Measurements from ENCODE around the gene PIGK. TPM values are rescaled to one million over a fixed set of nuclear protein-coding genes. Genes with fewer than 3 reads are reported as not detected.

PIGK gene
- total RNA-seq, 2 experiments from 2014 or later, result 8.6 to 17.4 TPM

- no peak overlapping the region for H3K4me2 ChIP-seq (ENCODE audit: low read length)
- no peaks in the 10 kb centered on the region for H4K20me1 ChIP-seq (ENCODE audit: insufficient read depth, low read length)
- H3K36me3 ChIP-seq (ENCODE audit: insufficient read depth, low read length), result no peaks in the 10 kb centered on the region; the same call in 1 of the 2 replicates
- no peak overlapping the region for H3K4me3 ChIP-seq (ENCODE audit: low read depth, low read length, poor library complexity, severe bottlenecking)
- H2AFZ ChIP-seq (ENCODE audit: low read length), result no peak overlapping the region
- no peaks in the 10 kb centered on the region for H3K79me2 ChIP-seq (ENCODE audit: insufficient read depth, low read depth, low read length)
- ChIA-PET CTCF (ENCODE audit: unreplicated experiment) (interaction anchor here (0.6 kb wide), 1 partner anchor 672 kb away, joined by 6 read pairs; no protein-coding TSS in a partner anchor), POLR2A (interaction anchor here (0.7 to 1.4 kb wide), 2 partner anchors 19 to 139 kb away, joined by 3 to 7 read pairs; partner anchors contain the start of gene PIGK)
- no TSS peak for BruUV-seq (replicated peaks)
- intact Hi-C loops (cut with micrococcal nuclease; ENCODE audit: unreplicated experiment), result no loop called here
- H3K9me3 ChIP-seq (ENCODE audit: low read length), result 0 out of 2 replicates have a peak, but pooled peaks cover 4% of the 10 kb centered on the region
- no peak overlapping the region for H3K27ac ChIP-seq (ENCODE audit: low read depth, low read length, poor library complexity, severe bottlenecking)
- H3K9me2 ChIP-seq (ENCODE audit: insufficient read depth, low read length), result 0 out of 2 replicates have a peak, but pooled peaks cover 3% of the 10 kb centered on the region
- TF ChIP-seq CTCF (conservative IDR thresholded peaks at IDR 0.05; ENCODE audit: low read length) (no peak), EZH2phosphoT487 (IDR thresholded peaks at IDR 0.05; ENCODE audit: borderline replicate concordance, low read depth, low read length) (no peak)
- DNase-seq (ENCODE audit: low spot score), result no peak
- H3K4me1 ChIP-seq (ENCODE audit: insufficient read depth, low read length, poor library complexity, severe bottlenecking), result no peaks in the 10 kb centered on the region
Measured at GRCh38 chr1:77238462-77238861, 19.2 kb upstream of the PIGK start.

- ChIA-PET POLR2A (interaction anchor here (1.4 kb wide), 1 partner anchor 10 kb away, joined by 4 read pairs; no protein-coding TSS in a partner anchor), CTCF (ENCODE audit: unreplicated experiment) (no interaction called here)
- intact Hi-C loops (cut with micrococcal nuclease; ENCODE audit: unreplicated experiment), result no loop called here
- Histone ChIP-seq H3K79me2 (ENCODE audit: insufficient read depth, low read depth, low read length) (no peaks in the 10 kb centered on the region), H3K9me3 (ENCODE audit: low read length) (no peaks in the 10 kb centered on the region), H3K36me3 (ENCODE audit: insufficient read depth, low read length) (no peaks in the 10 kb centered on the region), H3K4me1 (ENCODE audit: insufficient read depth, low read length, poor library complexity, severe bottlenecking) (no peaks in the 10 kb centered on the region), H3K27ac (ENCODE audit: low read depth, low read length, poor library complexity, severe bottlenecking) (no peak overlapping the region), H3K4me3 (ENCODE audit: low read depth, low read length, poor library complexity, severe bottlenecking) (no peak overlapping the region), H3K4me2 (ENCODE audit: low read length) (no peak overlapping the region), H3K9me2 (ENCODE audit: insufficient read depth, low read length) (no peaks in the 10 kb centered on the region), H2AFZ (ENCODE audit: low read length) (no peak overlapping the region), H4K20me1 (ENCODE audit: insufficient read depth, low read length) (no peaks in the 10 kb centered on the region)
- no TSS peak for BruUV-seq (replicated peaks)
- no peak for DNase-seq (ENCODE audit: low spot score)
- TF ChIP-seq EZH2phosphoT487 (IDR thresholded peaks at IDR 0.05; ENCODE audit: borderline replicate concordance, low read depth, low read length), result no peak
- TF ChIP-seq CTCF (conservative IDR thresholded peaks at IDR 0.05; ENCODE audit: low read length), result no peak
Measured at GRCh38 chr1:77234943-77235342, 15.7 kb upstream of the PIGK start.

- CTCF ChIA-PET (ENCODE audit: unreplicated experiment), result no interaction called here
- H4K20me1 ChIP-seq (ENCODE audit: insufficient read depth, low read length), result no peaks in the 10 kb centered on the region
- no peak overlapping the region for H2AFZ ChIP-seq (ENCODE audit: low read length)
- no peaks in the 10 kb centered on the region for H3K9me3 ChIP-seq (ENCODE audit: low read length)
- intact Hi-C loops (cut with micrococcal nuclease; ENCODE audit: unreplicated experiment), result no loop called here
- H3K36me3 ChIP-seq (ENCODE audit: insufficient read depth, low read length), result no peaks in the 10 kb centered on the region
- no peaks in the 10 kb centered on the region for H3K79me2 ChIP-seq (ENCODE audit: insufficient read depth, low read depth, low read length)
- no peaks in the 10 kb centered on the region for H3K9me2 ChIP-seq (ENCODE audit: insufficient read depth, low read length)
- H3K4me2 ChIP-seq (ENCODE audit: low read length), result no peak overlapping the region
- POLR2A ChIA-PET, result no interaction called here
- H3K4me1 ChIP-seq (ENCODE audit: insufficient read depth, low read length, poor library complexity, severe bottlenecking), result no peaks in the 10 kb centered on the region
- no peak overlapping the region for H3K4me3 ChIP-seq (ENCODE audit: low read depth, low read length, poor library complexity, severe bottlenecking)
- H3K27ac ChIP-seq (ENCODE audit: low read depth, low read length, poor library complexity, severe bottlenecking), result no peak overlapping the region
- BruUV-seq (replicated peaks), result no TSS peak
- no peak for TF ChIP-seq EZH2phosphoT487 (IDR thresholded peaks at IDR 0.05; ENCODE audit: borderline replicate concordance, low read depth, low read length)
- TF ChIP-seq CTCF (conservative IDR thresholded peaks at IDR 0.05; ENCODE audit: low read length), result no peak
- no peak for DNase-seq (ENCODE audit: low spot score)
Measured at GRCh38 chr1:77234096-77234495, 14.9 kb upstream of the PIGK start.
